Colon (tissue), 2 donors: ENCODE data around the gene MDM4.
"Not testable (repeated sequence)": the region's sequence is repeated elsewhere in the genome, so short reads cannot be mapped to it uniquely, and the experiment has no call there.

ENCODE experiments used
- FAIRE-seq: peaks from 2 replicates; lab custom pipeline; 2012; peaks lifted over from hg19 to GRCh38; lab: Jason Lieb, UNC
- donor health status: control.
- donor health status: control.

MDM4 gene

DNA sequence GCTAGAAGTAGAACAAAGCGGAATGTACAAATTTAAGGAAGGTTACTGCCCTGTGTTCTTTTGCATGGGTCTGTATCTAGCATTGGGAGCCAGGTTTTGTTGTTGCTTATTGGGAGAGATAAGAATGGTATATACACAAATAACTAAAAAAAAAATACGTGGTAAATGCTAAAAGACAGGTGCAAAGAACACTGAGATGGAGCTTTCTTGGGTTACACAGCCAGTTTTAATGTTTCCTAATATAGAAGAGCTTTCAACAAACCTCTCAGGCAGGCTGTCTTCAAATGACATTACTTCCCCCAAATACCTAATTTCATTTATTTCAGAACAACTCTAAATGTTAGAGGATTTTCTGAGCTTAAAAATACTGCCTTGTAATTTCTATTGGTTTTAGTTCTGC is 1.4 kb upstream of the MDM4 start:
- no peak for FAIRE-seq

DNA sequence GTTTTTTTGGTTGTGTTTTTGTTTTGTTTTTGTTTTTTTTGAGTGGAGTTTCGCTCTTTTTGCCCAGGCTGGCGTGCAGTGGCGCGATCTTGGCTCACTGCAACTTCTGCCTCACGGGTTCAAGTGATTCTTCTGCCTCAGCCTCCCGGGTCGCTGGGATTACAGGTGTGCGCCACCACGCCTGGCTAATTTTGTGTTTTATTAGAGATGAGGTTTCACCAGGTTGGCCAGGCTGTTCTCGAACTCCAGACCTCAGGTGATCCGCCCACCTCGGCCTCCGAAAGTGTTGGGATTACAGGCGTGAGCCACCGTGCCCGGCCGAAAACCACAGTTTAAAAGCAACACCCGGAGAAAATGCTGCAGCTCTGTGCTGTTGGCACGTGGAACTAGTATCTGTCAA is 1.2 kb downstream of the MDM4 start:
- FAIRE-seq, result not testable (repeated sequence)

DNA sequence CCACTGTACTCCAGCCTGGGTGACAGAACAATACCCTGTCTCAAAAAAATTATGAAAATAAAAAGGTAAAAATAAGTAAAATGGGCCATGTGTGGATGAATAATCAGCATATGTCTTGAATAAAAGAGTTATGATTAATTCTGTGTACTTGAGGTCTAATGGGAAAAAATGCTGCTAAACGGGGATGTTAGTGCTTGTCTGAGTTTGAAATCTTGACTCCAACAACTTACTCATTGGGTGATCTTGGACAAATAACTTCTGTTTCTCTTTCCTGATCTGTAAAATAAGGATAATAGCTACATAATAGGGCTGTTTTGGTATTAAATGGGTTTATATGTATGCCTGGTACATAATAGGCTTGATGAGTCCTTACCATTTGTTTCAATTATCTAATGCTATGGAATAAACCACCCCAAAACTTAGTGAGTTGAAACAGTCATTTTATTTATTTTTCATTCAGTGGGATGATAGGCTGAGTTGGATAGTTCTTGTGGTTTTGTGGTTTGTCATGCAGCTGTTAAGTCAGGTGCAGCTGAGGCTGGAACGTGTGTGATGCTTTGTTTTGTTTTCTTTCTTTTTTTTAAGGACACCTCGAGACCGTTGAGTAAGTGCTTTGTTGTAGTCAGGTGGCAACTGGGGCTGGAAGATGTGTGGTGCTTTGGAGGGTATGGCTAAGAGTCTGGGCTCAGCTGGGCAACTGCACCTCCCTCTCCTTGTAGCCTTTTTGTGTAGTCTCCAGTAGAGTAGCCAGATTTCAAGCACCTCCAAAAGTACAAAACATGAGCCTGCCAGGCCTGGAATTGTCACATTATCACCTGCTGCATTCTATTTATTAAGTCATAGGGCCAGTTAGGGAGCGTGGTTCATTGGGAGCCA is 4.9 kb downstream of the MDM4 start:
- FAIRE-seq, result no peak

DNA sequence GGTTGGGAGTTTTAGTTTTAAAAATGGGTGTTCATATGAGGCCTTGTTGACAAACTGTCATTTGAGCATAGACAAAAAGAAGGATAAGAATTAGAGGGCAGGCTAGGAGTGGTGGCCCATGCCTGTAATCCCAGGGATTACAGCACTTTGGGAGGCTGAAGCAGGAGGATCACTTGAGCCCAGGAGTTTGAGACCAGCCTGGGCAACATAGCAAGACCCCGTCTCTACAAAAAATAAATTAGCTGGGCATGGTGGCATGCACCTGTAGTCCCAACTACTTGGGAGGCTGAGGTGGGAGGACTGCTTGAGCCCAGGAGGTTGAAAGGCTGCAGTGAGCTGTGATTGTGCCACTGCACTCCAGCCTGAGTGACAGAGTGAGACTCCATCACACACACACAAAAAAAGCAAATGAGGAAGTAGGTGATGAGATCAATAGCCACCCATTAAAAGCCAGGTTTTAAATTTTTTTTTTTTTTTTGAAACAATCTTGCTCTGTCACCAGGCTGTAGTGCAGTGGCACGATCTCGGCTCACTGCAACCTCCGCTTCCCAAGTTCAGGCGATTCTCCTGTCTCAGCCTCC is 5.8 kb downstream of the MDM4 start:
- FAIRE-seq, result not testable (repeated sequence)

DNA sequence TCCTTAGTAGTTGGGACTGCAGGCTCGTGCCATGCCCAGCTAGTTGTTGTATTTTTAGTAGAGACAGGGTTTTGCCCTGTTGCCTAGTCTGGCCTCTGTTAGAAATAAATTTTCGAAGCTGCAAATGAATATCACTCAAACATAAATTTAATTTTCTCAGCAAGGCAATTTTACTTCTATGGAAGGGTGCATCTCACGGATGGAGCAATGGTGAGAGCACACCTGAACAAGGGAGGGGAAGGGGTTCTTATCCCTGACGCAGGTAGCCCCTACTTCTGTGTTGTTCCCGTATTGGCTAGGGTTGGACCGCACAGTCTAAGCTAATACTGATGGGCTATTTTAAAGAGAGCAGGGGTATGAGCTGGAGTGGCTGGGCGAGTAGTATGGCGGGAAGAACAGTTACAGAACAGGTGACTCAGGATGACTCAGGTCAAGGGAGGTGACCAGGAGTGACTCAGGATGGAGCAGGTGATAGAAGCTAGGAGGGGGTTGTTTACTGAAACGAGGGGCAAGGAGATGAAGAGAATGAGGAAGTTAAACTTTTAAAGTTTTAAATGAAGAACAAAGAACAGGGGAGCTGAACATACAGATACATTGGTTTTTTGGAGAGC is 7.5 kb downstream of the MDM4 start:
- no peak for FAIRE-seq

DNA sequence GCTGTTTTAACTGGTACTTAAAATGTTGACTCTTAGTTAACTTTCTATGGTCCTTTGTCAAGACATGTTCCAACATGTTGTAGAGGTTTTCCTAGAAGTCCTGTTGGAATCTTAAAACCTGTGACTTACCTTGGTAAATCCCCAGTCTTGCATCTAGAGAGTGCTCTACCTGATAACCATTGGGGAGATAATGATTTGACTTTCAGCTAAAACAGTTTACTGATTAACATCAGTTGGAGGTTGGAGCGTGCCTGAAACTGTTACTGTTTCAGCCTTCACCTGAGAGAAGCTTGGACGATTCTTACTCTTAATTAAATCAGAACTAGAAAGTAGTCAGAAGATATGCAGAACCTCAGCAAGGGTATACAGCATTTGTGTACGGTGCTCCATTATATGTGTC is 8.8 kb downstream of the MDM4 start:
- no peak for FAIRE-seq

DNA sequence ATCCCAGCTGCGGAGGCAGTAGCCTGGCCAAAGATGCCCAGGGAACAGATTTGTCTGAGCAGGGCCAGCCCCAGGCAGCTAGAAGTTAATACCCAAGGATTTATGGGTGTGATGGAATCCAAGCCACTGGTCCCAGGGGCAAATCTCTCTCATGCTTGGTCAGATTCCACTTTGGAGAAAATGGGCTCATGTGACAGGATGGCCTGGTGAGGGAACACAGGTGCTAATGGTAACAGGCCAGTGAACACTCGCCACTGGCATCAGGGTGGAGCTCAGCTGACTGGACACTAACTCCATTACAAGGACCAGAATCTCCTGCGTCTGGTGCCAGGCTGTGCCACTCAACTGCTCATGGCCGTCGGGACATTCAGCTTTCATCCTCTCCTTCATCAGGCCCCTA is 12.0 kb downstream of the MDM4 start:
- no peak for FAIRE-seq

DNA sequence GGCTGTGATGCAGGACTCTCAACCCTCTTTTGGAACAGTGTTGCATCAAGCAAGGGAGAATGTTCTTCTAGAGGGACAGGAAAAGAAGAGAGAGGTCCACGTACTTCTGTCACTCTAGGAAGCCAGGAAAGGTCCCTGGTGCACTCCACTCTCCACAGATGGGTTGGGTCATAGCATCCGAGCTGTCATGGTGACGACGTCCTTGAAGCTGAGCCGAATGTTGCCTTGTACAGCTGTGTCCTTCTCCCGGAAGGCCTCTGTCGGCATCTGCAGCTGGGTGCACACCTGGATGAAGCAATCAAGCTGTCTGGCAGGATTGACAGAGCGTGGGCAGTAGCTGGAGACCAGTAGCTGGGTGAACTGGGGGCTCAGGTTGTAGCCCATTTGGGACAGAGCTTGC is 12.5 kb downstream of the MDM4 start:
- FAIRE-seq, result no peak

DNA sequence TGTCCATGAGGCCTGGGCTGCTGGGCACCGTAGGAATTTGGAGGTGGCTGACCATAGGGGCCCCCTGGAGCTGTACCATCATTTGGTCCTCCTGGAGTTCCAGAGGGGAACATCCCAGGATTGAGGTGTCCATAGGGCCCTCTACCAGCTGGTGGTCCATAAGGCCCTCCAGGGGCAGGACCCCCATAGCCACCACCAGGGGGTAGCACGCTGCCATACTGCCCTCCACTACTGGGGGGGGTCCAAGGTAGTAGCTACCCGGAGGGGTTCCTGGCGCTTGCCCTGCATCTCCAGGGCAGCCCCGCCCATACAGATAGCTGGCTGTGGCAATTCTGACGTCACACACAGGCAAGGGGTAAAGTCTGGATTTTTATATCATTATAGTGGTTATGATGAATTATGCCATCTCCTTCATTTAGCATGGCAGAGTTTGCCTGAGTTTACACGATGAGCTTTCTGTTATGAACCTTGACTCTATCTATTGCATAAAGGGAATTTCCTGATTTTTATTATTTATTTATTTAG is 13.2 kb downstream of the MDM4 start:
- no peak for FAIRE-seq

DNA sequence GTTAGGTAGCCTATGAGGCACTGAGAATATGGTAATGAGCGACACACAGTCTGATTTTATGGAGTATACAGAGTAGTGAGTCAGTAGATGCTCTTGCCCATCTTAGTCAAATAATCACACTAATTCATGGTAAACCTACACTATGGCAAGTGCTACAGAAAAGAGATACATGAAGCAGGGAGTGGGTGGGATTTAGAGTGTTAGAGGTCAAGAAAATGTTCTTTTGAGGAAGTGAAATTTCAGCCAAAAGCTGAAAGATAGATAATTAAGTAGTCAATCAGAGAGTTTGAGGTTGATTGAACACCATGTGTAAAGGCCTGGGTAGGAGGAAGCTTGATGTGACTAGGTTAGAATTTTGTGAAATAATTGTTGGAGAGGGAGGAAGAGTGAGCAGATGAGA is 14.7 kb downstream of the MDM4 start:
- no peak for FAIRE-seq

DNA sequence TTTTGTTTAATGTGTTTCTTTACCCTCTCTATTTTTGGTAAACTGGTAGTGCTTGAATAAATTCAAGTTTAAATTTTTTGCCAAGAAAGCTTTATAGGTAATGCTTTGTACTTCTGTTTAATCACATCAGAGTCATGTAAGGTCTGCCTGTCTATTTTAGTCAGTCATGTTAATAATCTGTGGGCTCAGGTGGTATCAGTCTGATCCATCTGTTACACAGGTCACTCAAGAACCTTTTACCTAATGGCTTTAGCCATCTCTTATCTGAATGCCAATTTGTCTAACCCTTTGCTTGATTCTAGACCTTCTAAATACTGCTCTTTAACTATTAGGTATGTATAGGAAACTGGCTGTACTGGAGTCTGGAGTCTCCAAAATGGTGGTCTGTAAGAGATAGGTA is 16.6 kb downstream of the MDM4 start:
- FAIRE-seq, result no peak

DNA sequence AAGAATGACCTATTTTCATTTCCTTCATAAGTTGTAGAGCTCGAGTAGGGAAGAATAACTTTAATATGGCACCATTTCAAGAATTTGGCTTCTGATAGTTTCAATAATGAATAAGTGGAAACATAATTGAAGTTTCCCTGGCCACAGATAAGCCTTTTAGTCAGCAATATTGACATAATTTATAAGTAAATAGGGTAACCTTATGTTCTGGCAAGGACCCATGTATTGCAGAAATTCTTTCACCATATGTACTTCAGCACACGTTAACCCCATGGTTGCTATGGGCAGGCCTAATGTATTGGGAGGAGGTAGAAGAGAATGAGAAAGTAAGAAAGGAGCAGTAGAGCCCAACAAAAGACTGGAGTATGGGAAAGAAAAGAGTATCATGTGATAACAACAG is 25.4 kb downstream of the MDM4 start:
- FAIRE-seq, result no peak

DNA sequence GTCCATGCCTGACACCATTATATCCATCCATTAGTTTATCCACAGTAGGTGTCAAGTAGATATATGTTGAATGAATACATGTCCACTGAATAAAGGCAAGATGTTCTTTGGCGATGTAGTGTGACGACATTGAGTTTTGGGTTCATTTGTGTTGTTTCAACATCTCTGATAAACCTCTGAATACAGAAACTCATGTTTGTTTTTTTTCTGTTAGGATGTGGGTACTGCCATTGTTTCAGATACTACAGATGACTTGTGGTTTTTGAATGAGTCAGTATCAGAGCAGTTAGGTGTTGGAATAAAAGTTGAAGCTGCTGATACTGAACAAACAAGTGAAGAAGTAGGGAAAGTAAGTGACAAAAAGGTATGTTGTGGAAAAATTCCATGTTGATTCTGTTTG is 28.1 kb downstream of the MDM4 start:
- peak; percentile 24 for FAIRE-seq

DNA sequence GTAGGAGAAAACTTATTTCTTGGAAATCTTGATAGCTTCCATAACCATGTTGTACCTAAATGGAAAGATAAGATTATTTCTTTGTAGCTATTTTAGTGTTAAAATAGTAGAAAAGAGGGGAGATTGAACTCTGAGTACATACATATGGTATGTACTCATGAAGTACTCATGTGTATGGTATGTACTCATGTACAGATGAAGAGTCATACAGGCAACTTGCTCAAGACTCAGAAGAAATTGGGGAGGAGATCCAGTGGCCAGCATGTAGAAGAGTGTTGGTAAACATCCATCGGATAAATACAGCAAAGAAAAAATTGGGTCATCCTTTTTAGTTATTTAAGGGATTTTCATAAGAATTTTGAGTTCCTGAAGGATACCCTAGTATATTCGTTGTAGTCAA is 29.0 kb downstream of the MDM4 start:
- no peak for FAIRE-seq

DNA sequence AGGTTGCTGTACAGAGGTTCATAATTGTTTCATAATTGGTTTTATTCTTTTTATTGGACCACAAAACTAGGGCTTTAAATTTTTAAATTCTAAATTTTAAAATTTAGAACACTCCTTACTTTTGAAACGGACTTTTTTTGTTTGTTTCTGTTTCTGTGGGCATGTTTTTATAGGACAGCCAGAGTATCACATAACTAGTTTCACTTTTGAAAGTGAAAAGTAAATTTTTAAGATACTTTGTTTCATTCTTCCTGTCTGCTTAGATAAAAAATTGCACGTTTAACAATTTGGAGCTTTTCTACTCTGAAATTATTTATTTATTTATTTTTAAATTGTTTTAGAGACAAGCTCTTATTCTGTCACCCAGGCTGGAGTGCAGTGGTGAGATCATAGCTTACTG is 29.7 kb downstream of the MDM4 start:
- no peak for FAIRE-seq

DNA sequence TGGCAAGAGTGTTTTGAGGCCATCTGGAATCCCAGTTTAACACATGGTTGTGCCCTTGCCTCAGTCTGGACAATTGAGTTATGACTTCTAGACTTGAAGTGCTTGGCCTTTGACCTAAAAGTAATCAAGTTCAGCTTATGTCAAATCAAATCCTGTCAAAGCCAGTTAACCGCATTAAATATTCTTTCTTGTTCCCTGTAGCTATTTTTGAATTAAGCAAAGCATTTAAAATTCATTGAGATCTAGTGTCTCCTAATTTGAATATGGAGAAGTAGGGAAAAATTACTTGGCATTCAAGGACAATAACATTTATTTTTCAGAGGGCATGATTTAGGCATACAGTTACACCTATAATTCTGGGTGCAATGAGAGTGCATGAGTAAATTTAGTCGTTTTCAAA is 32.1 kb downstream of the MDM4 start:
- FAIRE-seq, result no peak

DNA sequence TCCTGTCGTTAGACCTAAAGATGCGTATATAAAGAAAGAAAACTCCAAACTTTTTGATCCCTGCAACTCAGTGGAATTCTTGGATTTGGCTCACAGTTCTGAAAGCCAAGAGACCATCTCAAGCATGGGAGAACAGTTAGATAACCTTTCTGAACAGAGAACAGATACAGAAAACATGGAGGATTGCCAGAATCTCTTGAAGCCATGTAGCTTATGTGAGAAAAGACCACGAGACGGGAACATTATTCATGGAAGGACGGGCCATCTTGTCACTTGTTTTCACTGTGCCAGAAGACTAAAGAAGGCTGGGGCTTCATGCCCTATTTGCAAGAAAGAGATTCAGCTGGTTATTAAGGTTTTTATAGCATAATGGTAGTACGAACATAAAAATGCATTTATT is 33.1 kb downstream of the MDM4 start:
- no peak for FAIRE-seq

DNA sequence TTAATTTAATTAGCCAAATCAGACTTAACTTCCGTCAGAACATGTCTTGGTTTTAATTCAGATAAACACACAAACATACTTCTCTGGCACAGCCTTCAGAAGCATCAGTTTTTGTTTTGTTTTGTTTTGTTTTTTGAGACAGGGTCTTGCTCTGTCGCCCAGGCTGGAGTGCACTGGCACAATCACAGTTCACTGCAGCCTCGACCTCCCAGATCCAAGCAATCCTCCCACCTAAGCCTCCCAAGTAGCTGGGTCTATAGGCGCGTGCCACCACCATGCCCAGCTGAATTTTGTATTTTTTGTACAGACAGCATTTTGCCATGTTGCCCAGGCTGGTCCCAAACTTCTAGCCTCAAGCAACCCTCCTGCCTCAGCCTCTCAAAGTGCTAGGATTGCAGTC is 34.7 kb downstream of the MDM4 start:
- FAIRE-seq, result no peak

DNA sequence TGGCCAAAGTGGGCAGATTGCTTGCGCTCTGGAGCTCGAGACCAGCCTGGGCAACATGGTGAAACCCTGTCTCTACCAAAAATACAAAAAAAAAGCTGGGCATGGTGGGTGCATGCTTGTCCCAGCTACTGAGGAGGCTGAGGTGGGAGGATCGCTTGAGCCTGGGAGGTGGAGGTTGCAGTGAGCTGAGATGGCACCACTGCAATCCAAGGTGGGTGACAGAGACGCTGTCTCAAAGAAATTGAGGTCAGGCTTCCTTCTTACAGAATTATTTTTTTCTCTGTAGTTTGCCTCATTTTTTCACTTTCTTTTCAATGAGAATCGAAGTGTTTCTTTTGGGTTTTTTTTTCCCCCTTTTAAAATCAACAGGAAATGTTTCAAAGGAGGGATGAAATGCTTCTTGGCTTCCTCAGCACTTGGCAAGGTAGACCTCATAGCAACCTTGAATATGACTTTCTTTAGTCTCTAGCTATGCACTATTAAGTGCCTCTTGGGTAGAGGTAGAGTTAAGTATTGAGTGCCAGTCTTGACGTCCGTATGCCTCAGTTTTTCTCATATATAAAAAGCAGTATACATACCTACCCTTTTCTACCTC is 40.3 kb downstream of the MDM4 start:
- FAIRE-seq, result no peak

DNA sequence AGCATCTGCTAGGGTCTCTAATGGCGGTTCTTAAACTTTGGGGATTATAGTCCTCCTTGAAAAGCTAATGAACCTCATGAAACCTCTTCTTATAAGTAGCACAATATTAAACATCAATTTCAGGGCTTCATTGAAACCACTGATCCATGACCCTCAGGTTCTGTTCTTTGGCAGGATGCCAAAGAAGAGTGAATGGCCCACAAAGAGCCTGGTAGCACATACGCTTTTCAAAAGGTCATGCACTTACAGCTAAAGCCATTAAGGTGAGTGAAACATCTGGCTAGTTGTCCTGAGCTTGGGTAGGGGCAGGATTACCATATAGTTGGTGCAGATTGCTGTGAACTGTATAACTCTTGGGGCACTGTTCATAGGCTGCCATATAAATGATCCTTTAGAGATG is 42.3 kb downstream of the MDM4 start:
- no peak for FAIRE-seq

DNA sequence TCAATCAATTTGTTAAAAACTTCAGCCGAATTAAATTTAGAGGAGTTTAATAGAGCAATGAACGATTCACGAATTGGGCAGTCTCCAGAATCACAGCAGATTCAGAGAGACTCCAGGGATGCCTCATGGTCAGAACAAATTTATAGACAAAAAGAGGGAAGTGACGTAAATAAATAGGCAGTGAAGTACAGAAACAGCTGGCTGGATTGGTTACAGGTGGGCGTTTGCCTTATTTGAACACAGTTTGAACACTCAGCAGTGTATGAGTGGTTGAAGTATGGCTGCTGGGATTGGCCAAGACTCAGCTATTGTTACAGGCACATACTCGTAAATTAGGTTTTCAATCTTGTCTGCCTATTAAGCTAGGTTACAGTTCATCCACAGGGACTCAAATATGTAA is 43.8 kb downstream of the MDM4 start:
- FAIRE-seq, result not testable (repeated sequence)

DNA sequence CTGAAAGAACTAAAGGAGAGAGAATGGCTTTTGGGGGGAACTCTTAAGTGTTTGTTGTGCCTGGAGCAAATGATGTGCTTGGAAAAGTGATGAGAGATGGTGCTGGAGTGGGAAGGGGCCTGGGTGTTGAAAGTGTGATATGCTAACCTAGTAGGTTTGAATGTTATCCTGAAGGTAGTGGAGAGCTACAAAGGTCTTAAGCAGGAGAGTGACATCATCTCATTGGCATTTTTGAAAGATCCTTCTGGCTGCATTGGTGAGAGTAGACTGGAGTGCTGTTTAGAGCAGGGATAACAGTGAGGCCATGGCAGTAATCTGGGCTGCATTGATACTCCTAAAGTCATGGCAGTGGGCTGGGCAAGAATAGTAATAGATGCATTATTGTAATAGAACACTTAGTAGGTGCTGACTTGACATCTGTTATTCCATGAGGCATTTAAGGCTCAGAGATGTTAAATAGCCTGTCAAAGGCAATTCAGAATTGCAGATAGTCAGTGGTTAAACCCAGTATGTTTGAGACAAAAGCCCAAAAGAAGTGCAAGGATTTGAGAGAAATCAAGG is 44.5 kb downstream of the MDM4 start:
- no peak for FAIRE-seq
